ENCODE measurements around the gene LRPPRC. TPM values are rescaled to one million over a fixed set of nuclear protein-coding genes. Genes with fewer than 3 reads are reported as not detected.

The LRPPRC gene
- total RNA-seq, 1 donor from 2014 or later: 120 TPM

- DNase-seq (no peak), ATAC-seq (ENCODE audit: low read depth) (no peak)
- Mint-ChIP-seq H3K9me3 (no peaks in the 10 kb centered on the region), H3K4me1 (no peaks in the 10 kb centered on the region), H3K27ac (no peak overlapping the region), H3K36me3 (ENCODE audit: low read depth) (peaks cover 74% of the 10 kb centered on the region), H3K27me3 (no peaks in the 10 kb centered on the region), H3K4me3 (no peak overlapping the region)
- ChIA-PET CTCF (no interaction called here), POLR2A (no interaction called here)
- TF ChIP-seq CTCF (IDR thresholded peaks at IDR 0.05): no peak
- intact Hi-C loops (cut with micrococcal nuclease): loop anchor here (5.0 kb wide), 1 partner anchor 33 kb away; no protein-coding TSS in a partner anchor
Observed at GRCh38 chr2:43943809-43944452, 51.9 kb downstream of the LRPPRC start.

- Mint-ChIP-seq H3K9me3 (no peaks in the 10 kb centered on the region), H3K36me3 (ENCODE audit: low read depth) (peaks cover 72% of the 10 kb centered on the region), H3K27me3 (no peaks in the 10 kb centered on the region), H3K4me3 (no peak overlapping the region), H3K4me1 (no peaks in the 10 kb centered on the region), H3K27ac (no peak overlapping the region)
- intact Hi-C loops (cut with micrococcal nuclease): loop anchor here (5.0 kb wide), 1 partner anchor 34 kb away; no protein-coding TSS in a partner anchor
- DNase-seq: no peak
- POLR2A ChIA-PET: no interaction called here
- no peak for ATAC-seq (ENCODE audit: low read depth)
- no peak for TF ChIP-seq CTCF (IDR thresholded peaks at IDR 0.05)
- CTCF ChIA-PET: no interaction called here
Observed at GRCh38 chr2:43943323-43943722, 52.5 kb downstream of the LRPPRC start.

- Mint-ChIP-seq H3K9me3 (no peaks in the 10 kb centered on the region), H3K27ac (no peak overlapping the region), H3K4me3 (no peak overlapping the region), H3K4me1 (no peaks in the 10 kb centered on the region), H3K36me3 (ENCODE audit: low read depth) (peaks cover 71% of the 10 kb centered on the region), H3K27me3 (no peaks in the 10 kb centered on the region)
- no peak for DNase-seq
- ChIA-PET POLR2A (no interaction called here), CTCF (no interaction called here)
- intact Hi-C loops (cut with micrococcal nuclease): loop anchor here (5.0 kb wide), 1 partner anchor 34 kb away; no protein-coding TSS in a partner anchor
- no peak for TF ChIP-seq CTCF (IDR thresholded peaks at IDR 0.05)
- ATAC-seq (ENCODE audit: low read depth): no peak
Observed at GRCh38 chr2:43942881-43943280, 52.9 kb downstream of the LRPPRC start.

DNA sequence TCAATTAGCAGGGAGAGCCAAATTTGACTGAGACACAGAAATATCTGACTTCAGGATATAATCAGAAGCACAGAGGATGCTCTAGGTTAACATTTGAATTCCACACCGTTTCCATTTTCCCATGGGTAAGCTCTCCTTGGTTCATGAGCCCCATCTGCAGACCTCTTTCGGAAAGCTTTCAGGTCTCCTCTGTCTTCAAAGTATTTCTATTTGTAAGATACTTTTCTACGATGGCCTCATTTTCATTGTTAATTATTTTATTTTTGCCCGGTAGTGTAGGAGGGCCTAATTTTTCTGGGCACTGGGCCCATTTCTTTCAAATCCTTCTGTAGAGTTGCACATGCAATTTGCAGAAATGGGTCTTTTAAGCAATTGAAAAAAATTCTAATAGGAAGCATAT lies 53.8 kb downstream of the LRPPRC start:
- no peak overlapping the region for H3K27ac Mint-ChIP-seq
- POLR2A ChIA-PET: interaction anchor here (0.7 kb wide), 1 partner anchor 12 kb away, joined by 4 read pairs; no protein-coding TSS in a partner anchor
- H3K36me3 Mint-ChIP-seq (ENCODE audit: low read depth): peaks cover 72% of the 10 kb centered on the region
- ATAC-seq (ENCODE audit: low read depth): no peak
- no peak for TF ChIP-seq CTCF (IDR thresholded peaks at IDR 0.05)
- intact Hi-C loops (cut with micrococcal nuclease): loop anchor here (5.0 kb wide), 1 partner anchor 35 kb away; no protein-coding TSS in a partner anchor
- no peak overlapping the region for H3K4me3 Mint-ChIP-seq
- no peaks in the 10 kb centered on the region for H3K27me3 Mint-ChIP-seq
- no peak for DNase-seq
- no peaks in the 10 kb centered on the region for H3K9me3 Mint-ChIP-seq
- H3K4me1 Mint-ChIP-seq: no peaks in the 10 kb centered on the region
- CTCF ChIA-PET: no interaction called here

DNA sequence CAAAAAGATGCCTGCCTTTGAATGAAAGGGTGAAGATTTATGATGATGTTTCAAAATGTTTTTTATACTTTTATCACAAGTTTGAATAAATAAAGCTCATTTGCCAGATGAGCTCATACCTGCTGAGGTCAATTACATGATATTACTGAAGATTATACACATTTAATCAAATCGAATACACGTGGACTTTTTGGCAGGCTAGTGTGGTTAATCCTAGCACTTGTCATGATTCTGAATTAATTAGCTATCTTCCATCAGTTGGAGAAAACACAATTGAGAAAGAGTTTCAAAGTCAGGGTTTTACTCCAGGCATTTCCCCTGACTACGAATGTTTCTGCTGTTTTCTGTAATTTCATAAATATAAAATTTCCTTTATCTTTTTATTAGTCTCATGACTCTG lies 54.4 kb downstream of the LRPPRC start:
- DNase-seq: no peak
- Mint-ChIP-seq H3K9me3 (no peaks in the 10 kb centered on the region), H3K4me3 (no peak overlapping the region), H3K27ac (no peak overlapping the region), H3K4me1 (no peaks in the 10 kb centered on the region), H3K36me3 (ENCODE audit: low read depth) (peaks cover 68% of the 10 kb centered on the region), H3K27me3 (no peaks in the 10 kb centered on the region)
- ChIA-PET POLR2A (no interaction called here), CTCF (no interaction called here)
- no peak for TF ChIP-seq CTCF (IDR thresholded peaks at IDR 0.05)
- no peak for ATAC-seq (ENCODE audit: low read depth)
- intact Hi-C loops (cut with micrococcal nuclease): loop anchor here (5.0 kb wide), 1 partner anchor 36 kb away; no protein-coding TSS in a partner anchor

Data from activated B cell treated with CpG ODN at 0.5 μM for 24 hours (primary cell).